ENCODE results near the gene CLIP1. TPM values are rescaled to one million over a fixed set of nuclear protein-coding genes. Genes with fewer than 3 reads are reported as not detected.
A peak's percentile ranks its signal among the peaks of the same experiment; 100 is the strongest.
"Not testable (repeated sequence)": the region's sequence is repeated elsewhere in the genome, so short reads cannot be mapped to it uniquely, and the experiment has no call there.

The CLIP1 gene
- total RNA-seq, 1 donor from 2014 or later = 50.8 TPM

DNA sequence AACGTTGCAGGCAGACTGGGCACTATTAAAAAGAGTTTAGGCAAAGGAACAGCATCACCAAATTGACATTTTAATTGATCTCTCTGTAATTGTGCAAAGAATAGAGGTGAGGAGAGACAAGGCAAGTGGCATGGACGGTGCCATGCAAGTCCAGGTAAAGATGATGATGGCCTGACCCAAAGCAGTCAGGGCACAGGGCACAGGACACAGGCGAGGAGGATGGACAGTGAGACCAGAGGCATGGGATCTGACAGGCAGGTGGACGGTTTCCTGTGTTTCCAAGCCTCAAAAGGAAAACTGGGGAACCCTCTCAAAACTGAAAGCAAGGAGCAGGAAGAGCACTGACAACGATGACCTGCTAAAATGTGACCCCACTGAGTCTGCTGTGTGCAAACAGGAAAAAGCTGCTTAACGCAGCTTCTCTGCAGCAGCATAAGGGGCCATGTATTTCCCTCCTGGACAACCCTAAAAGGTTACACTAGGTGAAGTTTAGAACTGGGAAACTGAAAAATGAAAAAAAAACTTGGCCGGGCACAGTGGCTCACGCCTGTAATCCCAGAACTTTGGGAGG, 50.9 kb downstream of the CLIP1 start:
- Histone ChIP-seq H3K4me2 (no peak overlapping the region), H3K4me1 (no peaks in the 10 kb centered on the region), H4K20me1 (ENCODE audit: low read depth) (no peaks in the 10 kb centered on the region), H3K9ac (no peak overlapping the region), H3K79me2 (ENCODE audit: low read depth) (peaks cover 2% of the 10 kb centered on the region), H3K9me3 (ENCODE audit: low read depth) (no peaks in the 10 kb centered on the region), H2AFZ (replicated peaks) (no peak overlapping the region), H3K27me3 (no peaks in the 10 kb centered on the region), H3K4me3 (no peak overlapping the region), H3K36me3 (no peaks in the 10 kb centered on the region), H3F3A (ENCODE audit: low read depth) (no peaks in the 10 kb centered on the region), H3K27ac (no peak overlapping the region)
- H3K36me3 Mint-ChIP-seq = peaks cover 24% of the 10 kb centered on the region
- no peak overlapping the region for H3K27ac Mint-ChIP-seq
- no peaks in the 10 kb centered on the region for H3K27me3 Mint-ChIP-seq (ENCODE audit: insufficient read depth, low read depth)
- H3K4me3 Mint-ChIP-seq = no peak overlapping the region
- TF ChIP-seq EZH2phosphoT487 (IDR thresholded peaks at IDR 0.05) = no peak
- TF ChIP-seq EZH2 (IDR thresholded peaks at IDR 0.05) = no peak
- TF ChIP-seq, protein P1, sequence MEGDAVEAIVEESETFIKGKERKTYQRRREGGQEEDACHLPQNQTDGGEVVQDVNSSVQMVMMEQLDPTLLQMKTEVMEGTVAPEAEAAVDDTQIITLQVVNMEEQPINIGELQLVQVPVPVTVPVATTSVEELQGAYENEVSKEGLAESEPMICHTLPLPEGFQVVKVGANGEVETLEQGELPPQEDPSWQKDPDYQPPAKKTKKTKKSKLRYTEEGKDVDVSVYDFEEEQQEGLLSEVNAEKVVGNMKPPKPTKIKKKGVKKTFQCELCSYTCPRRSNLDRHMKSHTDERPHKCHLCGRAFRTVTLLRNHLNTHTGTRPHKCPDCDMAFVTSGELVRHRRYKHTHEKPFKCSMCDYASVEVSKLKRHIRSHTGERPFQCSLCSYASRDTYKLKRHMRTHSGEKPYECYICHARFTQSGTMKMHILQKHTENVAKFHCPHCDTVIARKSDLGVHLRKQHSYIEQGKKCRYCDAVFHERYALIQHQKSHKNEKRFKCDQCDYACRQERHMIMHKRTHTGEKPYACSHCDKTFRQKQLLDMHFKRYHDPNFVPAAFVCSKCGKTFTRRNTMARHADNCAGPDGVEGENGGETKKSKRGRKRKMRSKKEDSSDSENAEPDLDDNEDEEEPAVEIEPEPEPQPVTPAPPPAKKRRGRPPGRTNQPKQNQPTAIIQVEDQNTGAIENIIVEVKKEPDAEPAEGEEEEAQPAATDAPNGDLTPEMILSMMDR (IDR thresholded peaks at IDR 0.05) = no peak
- H3K4me1 Mint-ChIP-seq = peaks cover 7% of the 10 kb centered on the region
- DNase-seq (ENCODE audit: low spot score) = no peak
- H3K9me3 Mint-ChIP-seq = no peaks in the 10 kb centered on the region

GRCh38 chr12:122368361-122369073, 54.0 kb downstream of the CLIP1 start:
- Mint-ChIP-seq H3K27me3 (ENCODE audit: insufficient read depth, low read depth) (no peaks in the 10 kb centered on the region), H3K36me3 (peaks cover 29% of the 10 kb centered on the region), H3K9me3 (no peaks in the 10 kb centered on the region), H3K27ac (peak overlapping the region; percentile 3), H3K4me1 (peaks cover 7% of the 10 kb centered on the region), H3K4me3 (no peak overlapping the region)
- Histone ChIP-seq H3F3A (ENCODE audit: low read depth) (no peaks in the 10 kb centered on the region), H3K9me3 (ENCODE audit: low read depth) (no peaks in the 10 kb centered on the region), H3K4me3 (no peak overlapping the region), H3K9ac (no peak overlapping the region), H3K79me2 (ENCODE audit: low read depth) (peaks cover 4% of the 10 kb centered on the region), H4K20me1 (ENCODE audit: low read depth) (no peaks in the 10 kb centered on the region), H3K27me3 (no peaks in the 10 kb centered on the region), H2AFZ (replicated peaks) (no peak overlapping the region), H3K4me1 (no peaks in the 10 kb centered on the region), H3K4me2 (no peak overlapping the region), H3K27ac (no peak overlapping the region), H3K36me3 (no peaks in the 10 kb centered on the region)
- DNase-seq (ENCODE audit: low spot score) = no peak
- no peak for TF ChIP-seq EZH2 (IDR thresholded peaks at IDR 0.05)
- no peak for TF ChIP-seq EZH2phosphoT487 (IDR thresholded peaks at IDR 0.05)
- TF ChIP-seq, protein P1 (IDR thresholded peaks at IDR 0.05) = no peak

GRCh38 chr12:122367632-122368031, 54.8 kb downstream of the CLIP1 start:
- H3K27ac Mint-ChIP-seq; H3K79me2 ChIP-seq (ENCODE audit: low read depth): not testable (repeated sequence)
- H3K36me3 Mint-ChIP-seq = peaks cover 29% of the 10 kb centered on the region

More at GRCh38 chr12:122367632-122368031, 54.8 kb downstream of the CLIP1 start:
- H3K9me3 Mint-ChIP-seq; H2AFZ ChIP-seq (replicated peaks); H3F3A ChIP-seq (ENCODE audit: low read depth); H3K4me1 ChIP-seq; H3K36me3 ChIP-seq; H4K20me1 ChIP-seq (ENCODE audit: low read depth); H3K27me3 ChIP-seq; H3K9me3 ChIP-seq (ENCODE audit: low read depth); H3K27me3 Mint-ChIP-seq (ENCODE audit: insufficient read depth, low read depth); H3K4me1 Mint-ChIP-seq; H3K27ac ChIP-seq; DNase-seq (ENCODE audit: low spot score); H3K4me3 ChIP-seq; H3K9ac ChIP-seq; H3K4me2 ChIP-seq; H3K4me3 Mint-ChIP-seq: not testable (repeated sequence)

All from neural progenitor cell (in vitro differentiated cells).